ENCODE results near the gene ZBTB5.

DNA sequence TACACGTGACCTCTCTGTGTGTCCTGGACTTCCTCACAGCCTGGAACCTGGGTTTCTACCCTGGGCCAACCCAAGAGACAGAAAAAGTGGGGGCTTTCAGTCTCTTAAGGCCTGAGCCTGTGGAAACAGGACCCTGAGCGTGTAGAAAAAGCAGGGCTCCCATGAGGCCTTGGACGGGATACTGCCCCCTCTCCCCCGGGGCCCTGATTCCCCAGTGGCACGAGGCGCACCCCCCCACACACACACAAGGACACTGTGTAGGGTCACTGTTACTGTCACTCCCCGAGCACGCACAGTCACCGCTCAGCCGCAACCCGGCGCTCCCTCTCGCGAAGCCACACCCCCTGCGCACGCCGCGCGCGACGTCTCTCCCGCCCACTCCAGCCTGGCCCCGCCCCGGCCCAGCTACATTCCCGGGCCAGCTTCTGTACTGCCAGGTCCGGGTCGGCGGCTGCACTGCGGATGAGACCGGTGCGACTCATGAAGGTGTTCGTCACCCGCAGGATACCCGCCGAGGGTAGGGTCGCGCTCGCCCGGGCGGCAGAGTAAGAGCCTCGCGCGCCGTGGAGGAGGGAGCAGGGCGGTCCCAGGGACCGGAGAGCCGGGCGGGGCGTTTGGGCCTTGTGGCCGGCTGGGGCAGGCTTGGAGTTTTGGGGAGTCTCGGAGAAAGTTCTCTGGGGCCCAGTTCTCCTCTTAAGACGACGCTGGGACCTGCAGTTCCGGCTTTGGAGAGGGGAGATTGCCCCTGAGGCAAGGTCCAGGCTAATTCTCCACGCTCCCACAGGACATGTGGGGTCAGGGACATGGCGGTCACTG is 42.8 kb downstream of the ZBTB5 start, which contains the start of gene GRHPR:
- TF ChIP-seq, protein P1, sequence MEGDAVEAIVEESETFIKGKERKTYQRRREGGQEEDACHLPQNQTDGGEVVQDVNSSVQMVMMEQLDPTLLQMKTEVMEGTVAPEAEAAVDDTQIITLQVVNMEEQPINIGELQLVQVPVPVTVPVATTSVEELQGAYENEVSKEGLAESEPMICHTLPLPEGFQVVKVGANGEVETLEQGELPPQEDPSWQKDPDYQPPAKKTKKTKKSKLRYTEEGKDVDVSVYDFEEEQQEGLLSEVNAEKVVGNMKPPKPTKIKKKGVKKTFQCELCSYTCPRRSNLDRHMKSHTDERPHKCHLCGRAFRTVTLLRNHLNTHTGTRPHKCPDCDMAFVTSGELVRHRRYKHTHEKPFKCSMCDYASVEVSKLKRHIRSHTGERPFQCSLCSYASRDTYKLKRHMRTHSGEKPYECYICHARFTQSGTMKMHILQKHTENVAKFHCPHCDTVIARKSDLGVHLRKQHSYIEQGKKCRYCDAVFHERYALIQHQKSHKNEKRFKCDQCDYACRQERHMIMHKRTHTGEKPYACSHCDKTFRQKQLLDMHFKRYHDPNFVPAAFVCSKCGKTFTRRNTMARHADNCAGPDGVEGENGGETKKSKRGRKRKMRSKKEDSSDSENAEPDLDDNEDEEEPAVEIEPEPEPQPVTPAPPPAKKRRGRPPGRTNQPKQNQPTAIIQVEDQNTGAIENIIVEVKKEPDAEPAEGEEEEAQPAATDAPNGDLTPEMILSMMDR (IDR thresholded peaks at IDR 0.05 in 2 of 3, conservative IDR thresholded peaks at IDR 0.05 in 1 of 3; ENCODE audit: insufficient read depth in 2 of 3, low read depth in 1 of 3, low read length in 3 of 3) = no peak; a peak in 1 of 6 replicates
- TF ChIP-seq KDM4B (IDR thresholded peaks at IDR 0.05; ENCODE audit: borderline replicate concordance in 2 of 2, low read depth in 1 of 2) = no peak
- no peak for TF ChIP-seq HDAC3 (IDR thresholded peaks at IDR 0.05; ENCODE audit: borderline replicate concordance, partially characterized antibody)
- TF ChIP-seq POLR2A (conservative IDR thresholded peaks at IDR 0.05) = peak; percentile 94
- TF ChIP-seq, protein P2, sequence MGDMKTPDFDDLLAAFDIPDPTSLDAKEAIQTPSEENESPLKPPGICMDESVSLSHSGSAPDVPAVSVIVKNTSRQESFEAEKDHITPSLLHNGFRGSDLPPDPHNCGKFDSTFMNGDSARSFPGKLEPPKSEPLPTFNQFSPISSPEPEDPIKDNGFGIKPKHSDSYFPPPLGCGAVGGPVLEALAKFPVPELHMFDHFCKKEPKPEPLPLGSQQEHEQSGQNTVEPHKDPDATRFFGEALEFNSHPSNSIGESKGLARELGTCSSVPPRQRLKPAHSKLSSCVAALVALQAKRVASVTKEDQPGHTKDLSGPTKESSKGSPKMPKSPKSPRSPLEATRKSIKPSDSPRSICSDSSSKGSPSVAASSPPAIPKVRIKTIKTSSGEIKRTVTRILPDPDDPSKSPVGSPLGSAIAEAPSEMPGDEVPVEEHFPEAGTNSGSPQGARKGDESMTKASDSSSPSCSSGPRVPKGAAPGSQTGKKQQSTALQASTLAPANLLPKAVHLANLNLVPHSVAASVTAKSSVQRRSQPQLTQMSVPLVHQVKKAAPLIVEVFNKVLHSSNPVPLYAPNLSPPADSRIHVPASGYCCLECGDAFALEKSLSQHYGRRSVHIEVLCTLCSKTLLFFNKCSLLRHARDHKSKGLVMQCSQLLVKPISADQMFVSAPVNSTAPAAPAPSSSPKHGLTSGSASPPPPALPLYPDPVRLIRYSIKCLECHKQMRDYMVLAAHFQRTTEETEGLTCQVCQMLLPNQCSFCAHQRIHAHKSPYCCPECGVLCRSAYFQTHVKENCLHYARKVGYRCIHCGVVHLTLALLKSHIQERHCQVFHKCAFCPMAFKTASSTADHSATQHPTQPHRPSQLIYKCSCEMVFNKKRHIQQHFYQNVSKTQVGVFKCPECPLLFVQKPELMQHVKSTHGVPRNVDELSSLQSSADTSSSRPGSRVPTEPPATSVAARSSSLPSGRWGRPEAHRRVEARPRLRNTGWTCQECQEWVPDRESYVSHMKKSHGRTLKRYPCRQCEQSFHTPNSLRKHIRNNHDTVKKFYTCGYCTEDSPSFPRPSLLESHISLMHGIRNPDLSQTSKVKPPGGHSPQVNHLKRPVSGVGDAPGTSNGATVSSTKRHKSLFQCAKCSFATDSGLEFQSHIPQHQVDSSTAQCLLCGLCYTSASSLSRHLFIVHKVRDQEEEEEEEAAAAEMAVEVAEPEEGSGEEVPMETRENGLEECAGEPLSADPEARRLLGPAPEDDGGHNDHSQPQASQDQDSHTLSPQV (IDR thresholded peaks at IDR 0.05) = peak; percentile 86
- peak; percentile 95 for TF ChIP-seq SP1 (CRISPR knock-in tag; IDR thresholded peaks at IDR 0.05)
- TF ChIP-seq CBX1 (IDR thresholded peaks at IDR 0.05; ENCODE audit: low read depth) = peak; percentile 76; the same call in 1 of the 2 replicates
- TF ChIP-seq NFIX (CRISPR knock-in tag; IDR thresholded peaks at IDR 0.05; ENCODE audit: low read depth) = no peak
- no peak for TF ChIP-seq HNRNPH1 (optimal IDR thresholded peaks at IDR 0.05; ENCODE audit: low read depth, low read length)
- TF ChIP-seq, protein P3, sequence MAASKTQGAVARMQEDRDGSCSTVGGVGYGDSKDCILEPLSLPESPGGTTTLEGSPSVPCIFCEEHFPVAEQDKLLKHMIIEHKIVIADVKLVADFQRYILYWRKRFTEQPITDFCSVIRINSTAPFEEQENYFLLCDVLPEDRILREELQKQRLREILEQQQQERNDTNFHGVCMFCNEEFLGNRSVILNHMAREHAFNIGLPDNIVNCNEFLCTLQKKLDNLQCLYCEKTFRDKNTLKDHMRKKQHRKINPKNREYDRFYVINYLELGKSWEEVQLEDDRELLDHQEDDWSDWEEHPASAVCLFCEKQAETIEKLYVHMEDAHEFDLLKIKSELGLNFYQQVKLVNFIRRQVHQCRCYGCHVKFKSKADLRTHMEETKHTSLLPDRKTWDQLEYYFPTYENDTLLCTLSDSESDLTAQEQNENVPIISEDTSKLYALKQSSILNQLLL (CRISPR knock-in tag; IDR thresholded peaks at IDR 0.05; ENCODE audit: borderline replicate concordance) = no peak
- TF ChIP-seq ZNF133 (CRISPR knock-in tag; IDR thresholded peaks at IDR 0.05) = 0 out of 2 replicates have a peak, but pooled peaks have one; percentile 67
- TF ChIP-seq FOS (IDR thresholded peaks at IDR 0.05; ENCODE audit: extremely low read depth, insufficient read length) = no peak
- TF ChIP-seq, protein P4, sequence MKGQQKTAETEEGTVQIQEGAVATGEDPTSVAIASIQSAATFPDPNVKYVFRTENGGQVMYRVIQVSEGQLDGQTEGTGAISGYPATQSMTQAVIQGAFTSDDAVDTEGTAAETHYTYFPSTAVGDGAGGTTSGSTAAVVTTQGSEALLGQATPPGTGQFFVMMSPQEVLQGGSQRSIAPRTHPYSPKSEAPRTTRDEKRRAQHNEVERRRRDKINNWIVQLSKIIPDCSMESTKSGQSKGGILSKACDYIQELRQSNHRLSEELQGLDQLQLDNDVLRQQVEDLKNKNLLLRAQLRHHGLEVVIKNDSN (CRISPR knock-in tag; IDR thresholded peaks at IDR 0.05) = peak; percentile 92; the same call in 1 of the 2 replicates
- no peak for TF ChIP-seq COPS2 (conservative IDR thresholded peaks at IDR 0.05)

Measured in K562 (cell line).